ENCODE measurements around the gene ENO1.
A peak's percentile ranks its signal among the peaks of the same experiment; 100 is the strongest.
"Not testable (repeated sequence)": the region's sequence is repeated elsewhere in the genome, so short reads cannot be mapped to it uniquely, and the experiment has no call there.

ENO1 gene

GRCh38 chr1:8845104-8846097, 33.1 kb downstream of the ENO1 start:
- no peak for DNase-seq (ENCODE audit: low read depth in 3 of 3)

- no peak for DNase-seq (ENCODE audit: low read depth in 3 of 3)
Measured at GRCh38 chr1:8844501-8845006, 33.9 kb downstream of the ENO1 start.

- DNase-seq (ENCODE audit: low read depth in 3 of 3): no peak
Measured at GRCh38 chr1:8841395-8841794, 37.1 kb downstream of the ENO1 start.

- DNase-seq (ENCODE audit: low read depth in 3 of 3): no peak
Measured at GRCh38 chr1:8839990-8840389, 38.5 kb downstream of the ENO1 start.

- no peak for DNase-seq (ENCODE audit: low read depth in 3 of 3)
Measured at GRCh38 chr1:8835941-8836643, 42.4 kb downstream of the ENO1 start.

- no peak for DNase-seq (ENCODE audit: low read depth in 3 of 3)
Measured at GRCh38 chr1:8831340-8831739, 47.1 kb downstream of the ENO1 start.

- not testable (repeated sequence) for DNase-seq (ENCODE audit: low read depth in 3 of 3)
Measured at GRCh38 chr1:8830732-8831131, 47.8 kb downstream of the ENO1 start.

- DNase-seq (ENCODE audit: low read depth in 3 of 3): no peak
Measured at GRCh38 chr1:8825985-8826481, 52.5 kb downstream of the ENO1 start.

- no peak for DNase-seq (ENCODE audit: low read depth in 3 of 3)
Measured at GRCh38 chr1:8823295-8823664, 55.2 kb downstream of the ENO1 start.

GRCh38 chr1:8822373-8823294, 55.9 kb downstream of the ENO1 start:
- DNase-seq (ENCODE audit: low read depth in 3 of 3): no peak

- no peak for DNase-seq (ENCODE audit: low read depth in 3 of 3)
Measured at GRCh38 chr1:8821084-8821483, 57.4 kb downstream of the ENO1 start.

GRCh38 chr1:8818789-8819188, 59.7 kb downstream of the ENO1 start:
- DNase-seq (ENCODE audit: low read depth in 3 of 3): not testable (repeated sequence)

- DNase-seq (ENCODE audit: low read depth in 3 of 3): no peak
Measured at GRCh38 chr1:8818325-8818775, 60.1 kb downstream of the ENO1 start.

- peak; percentile 92 to 96 (median 93) for DNase-seq (ENCODE audit: low read depth in 3 of 3)
Measured at GRCh38 chr1:8817412-8818324, 60.8 kb downstream of the ENO1 start, which contains the start of gene RERE. Gene RERE (minus strand): TSS chr1:8817640.

- peak in 1 of 3 donors; percentile 3 for DNase-seq (ENCODE audit: low read depth in 3 of 3)
Measured at GRCh38 chr1:8816831-8817411, 61.6 kb downstream of the ENO1 start.

GRCh38 chr1:8816264-8816663, 62.2 kb downstream of the ENO1 start:
- no peak for DNase-seq (ENCODE audit: low read depth in 3 of 3)

GRCh38 chr1:8815582-8816151, 62.8 kb downstream of the ENO1 start:
- no peak for DNase-seq (ENCODE audit: low read depth in 3 of 3)

GRCh38 chr1:8814865-8815264, 63.6 kb downstream of the ENO1 start:
- no peak for DNase-seq (ENCODE audit: low read depth in 3 of 3)

- no peak for DNase-seq (ENCODE audit: low read depth in 3 of 3)
Measured at GRCh38 chr1:8813991-8814390, 64.5 kb downstream of the ENO1 start.
